GM18520 (cell line): ENCODE data around the gene POU6F1.
"Not testable (repeated sequence)": the region's sequence is repeated elsewhere in the genome, so short reads cannot be mapped to it uniquely, and the experiment has no call there.

Source experiments
- ATAC-seq: cut with Tn5 transposase; IDR thresholded peaks from one replicate; pipeline ENCODE4 v1.9.1; 2021; ENCODE audit not compliant: unreplicated experiment

The POU6F1 gene

GRCh38 chr12:51229116-51229809 lies 11.4 kb upstream of the POU6F1 start:
- ATAC-seq = no peak

DNA sequence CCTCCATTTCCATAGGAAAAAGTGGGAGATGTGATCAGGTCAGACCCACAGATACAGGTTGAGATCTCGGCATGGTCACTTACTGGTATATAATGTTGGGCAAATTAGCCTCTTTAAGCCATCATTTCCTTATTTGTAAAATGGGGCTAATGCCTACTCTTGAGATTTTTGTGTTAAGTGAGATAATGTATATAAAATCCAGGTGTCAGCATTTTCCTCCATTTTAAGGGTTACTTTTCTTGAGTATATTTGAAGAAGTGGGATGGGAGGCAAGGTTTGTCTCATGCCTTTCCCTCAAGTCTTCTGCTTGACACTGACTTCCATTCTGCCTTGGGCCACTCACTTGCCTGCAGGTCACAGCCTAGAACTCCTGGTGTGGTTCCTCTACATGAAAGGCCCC lies 10.1 kb upstream of the POU6F1 start:
- ATAC-seq = no peak

DNA sequence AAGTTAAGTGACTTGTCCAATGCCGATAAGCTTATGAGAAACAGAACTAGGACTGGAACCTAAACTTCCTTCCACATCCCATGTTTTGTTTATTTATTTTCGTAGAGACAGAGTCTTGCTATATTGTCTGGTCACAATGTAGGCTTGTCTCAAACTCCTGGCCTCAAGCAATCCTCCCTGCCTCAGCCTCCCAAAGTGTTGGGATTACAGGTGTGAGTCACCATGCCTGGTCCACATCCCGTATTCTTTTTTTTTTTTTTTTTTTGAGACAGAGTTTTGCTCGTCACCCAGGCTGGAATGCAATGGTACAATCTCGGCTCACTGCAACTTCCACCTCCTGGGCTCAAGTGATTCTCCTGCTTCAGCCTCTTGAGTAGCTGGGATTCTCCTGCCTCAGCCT lies 9.2 kb upstream of the POU6F1 start:
- not testable (repeated sequence) for ATAC-seq

DNA sequence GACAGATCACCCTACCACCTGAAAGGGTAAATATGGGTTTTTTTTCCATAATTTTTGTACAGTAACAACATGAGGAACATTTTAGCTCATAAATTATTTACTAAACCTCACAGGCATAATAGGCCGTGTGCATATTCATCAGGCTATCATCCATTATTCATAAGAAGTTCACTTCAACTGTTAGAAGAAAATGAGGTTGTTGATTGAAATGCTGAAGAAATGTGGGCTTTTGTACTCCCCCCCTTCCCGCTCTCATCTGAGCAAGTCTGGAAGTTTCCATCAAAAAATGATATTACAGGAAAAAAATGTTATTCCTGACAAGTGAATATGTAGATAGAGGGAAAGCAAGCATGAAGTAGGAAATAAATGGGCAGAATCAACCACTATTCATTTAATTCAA lies 7.9 kb upstream of the POU6F1 start:
- no peak for ATAC-seq

DNA sequence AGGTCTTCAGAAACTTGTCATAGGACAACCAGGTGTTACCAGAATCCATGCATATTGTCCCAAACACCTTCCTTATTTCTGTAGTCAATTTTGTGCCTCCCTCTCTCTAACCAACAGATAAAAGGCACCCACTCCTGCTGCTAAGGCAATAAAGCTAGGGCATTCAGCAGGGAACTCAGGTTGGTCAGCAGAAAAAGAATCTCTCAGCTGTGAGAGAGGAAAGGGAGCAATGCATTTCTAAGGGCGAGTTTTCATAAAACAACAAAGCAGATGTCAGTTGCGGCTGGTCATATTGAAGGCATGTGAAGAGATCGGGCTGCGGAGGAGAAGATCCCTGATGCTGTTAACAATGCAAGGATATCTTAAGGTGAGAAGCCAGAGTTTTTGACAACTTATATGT lies 7.4 kb upstream of the POU6F1 start:
- no peak for ATAC-seq

DNA sequence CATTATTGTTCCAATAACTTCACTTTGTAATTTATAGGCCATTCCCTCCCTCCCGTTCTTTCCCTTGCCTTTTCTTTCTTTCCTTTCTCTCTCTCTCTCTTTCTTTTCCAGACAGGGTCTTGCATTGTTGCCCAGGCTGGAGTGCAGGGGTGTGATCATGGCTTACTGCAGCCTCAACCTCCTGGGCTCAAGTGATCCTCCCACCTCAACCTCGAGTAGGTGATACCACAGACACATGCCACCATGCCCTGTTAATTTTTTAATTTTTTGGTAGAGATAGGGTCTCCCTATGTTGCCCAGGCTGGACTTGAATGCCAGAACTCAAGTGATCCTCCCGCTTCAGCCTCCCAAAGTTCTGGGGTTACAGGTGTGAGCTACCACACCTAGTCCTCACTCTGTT lies 6.8 kb upstream of the POU6F1 start:
- ATAC-seq = no peak

- no peak for ATAC-seq
These were observed 4.6 kb upstream of the POU6F1 start for GRCh38 chr12:51222461-51222860.

DNA sequence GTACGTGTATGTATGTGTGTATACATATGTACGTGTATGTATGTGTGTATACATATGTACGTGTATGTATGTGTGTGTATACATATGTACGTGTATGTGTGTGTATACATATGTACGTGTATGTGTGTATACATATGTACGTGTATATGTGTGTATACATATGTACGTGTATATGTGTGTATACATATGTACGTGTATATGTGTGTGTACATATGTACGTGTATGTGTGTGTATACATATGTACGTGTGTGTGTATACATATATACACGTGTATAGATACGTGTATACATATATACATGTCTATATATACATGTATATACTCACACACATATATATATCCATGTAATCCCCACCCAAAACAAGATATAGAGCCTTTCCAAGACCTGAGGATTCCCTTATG lies 2.0 kb upstream of the POU6F1 start:
- not testable (repeated sequence) for ATAC-seq

DNA sequence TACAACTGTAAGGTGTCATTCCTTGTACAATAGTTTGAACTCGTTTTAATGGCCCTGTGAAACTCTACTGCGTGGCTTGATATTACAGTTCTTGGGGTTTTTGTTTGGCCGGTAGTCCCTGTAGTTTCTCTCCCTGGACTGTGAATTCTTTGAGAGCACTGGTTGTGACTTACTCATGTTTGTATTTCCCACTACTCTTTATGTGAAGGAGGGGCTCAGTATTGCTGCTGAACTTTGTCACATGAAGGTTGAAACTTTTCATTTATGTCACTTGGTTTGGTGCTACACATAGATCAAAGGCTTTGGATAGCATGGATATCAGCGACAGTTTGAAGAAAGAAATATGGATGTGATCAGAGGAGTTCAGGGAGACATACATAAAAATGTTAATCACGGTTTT lies 1.5 kb upstream of the POU6F1 start:
- ATAC-seq = no peak

DNA sequence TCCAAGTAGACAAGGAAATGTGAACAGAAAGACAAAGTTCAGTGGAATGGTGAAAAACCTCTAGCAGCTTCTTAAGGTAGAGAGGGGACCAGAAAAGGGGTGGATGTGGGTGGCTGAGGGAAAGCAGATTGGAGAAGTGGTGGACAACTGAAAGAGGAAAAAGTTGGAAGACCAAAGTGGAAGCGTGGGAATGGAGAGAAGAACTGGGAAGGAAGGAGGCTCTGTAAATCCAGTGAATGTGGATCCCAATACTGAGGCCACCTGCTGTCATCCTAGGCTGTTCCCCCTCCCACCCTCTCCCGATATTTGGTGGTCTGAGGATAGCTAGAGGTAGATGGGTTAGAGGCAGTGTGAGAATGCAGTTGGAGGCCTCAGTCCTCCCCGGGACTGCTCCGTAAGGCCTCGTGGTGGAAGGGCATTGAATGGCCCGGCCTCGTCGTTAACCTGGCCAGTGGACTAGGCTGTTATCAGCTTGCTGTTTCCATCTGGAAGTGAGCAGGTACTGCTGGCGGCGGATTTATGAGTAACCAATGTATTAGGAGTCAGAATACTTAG lies 822 bp upstream of the POU6F1 start:
- ATAC-seq = no peak

GRCh38 chr12:51217133-51217967 lies 512 bp downstream of the POU6F1 start:
- peak; percentile 20 for ATAC-seq

DNA sequence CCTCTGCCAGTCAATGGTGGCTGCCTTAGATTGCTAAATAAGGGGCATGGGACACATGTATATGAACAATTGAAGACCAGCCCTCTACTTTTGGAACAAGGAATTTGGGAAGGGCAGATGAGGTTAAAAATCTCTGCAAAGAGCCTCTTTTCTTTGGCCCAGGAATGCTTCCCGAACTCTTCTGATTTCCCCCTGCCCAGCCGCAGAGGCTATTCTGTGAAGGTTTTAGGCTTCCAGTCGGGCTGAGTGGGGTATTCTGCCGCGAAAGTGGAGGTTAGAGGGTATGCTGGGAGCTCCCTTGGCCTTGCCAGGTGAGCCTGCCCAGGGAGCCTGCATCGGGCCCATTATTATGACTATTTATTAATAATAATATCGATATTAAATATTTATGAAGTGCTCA lies 1.2 kb downstream of the POU6F1 start:
- ATAC-seq = no peak

DNA sequence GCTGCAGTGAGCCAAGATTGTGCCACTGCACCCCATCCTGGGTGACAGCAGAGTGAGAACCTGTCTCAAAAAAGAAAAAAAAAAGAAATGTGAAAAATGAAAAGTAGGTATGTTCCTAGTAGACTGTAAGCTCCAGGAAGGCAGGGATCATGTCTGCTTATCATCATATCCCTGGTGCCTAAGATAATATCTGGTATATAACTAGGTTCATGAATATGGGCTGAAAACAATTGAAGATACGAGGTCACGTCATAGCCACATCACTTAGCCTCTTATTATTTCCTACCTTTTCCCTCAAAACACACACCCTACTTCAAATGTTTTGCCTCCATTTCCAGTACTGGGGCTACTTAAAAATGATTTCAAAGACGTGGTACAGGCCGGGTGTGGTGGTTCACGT lies 3.0 kb downstream of the POU6F1 start:
- ATAC-seq = no peak

- no peak for ATAC-seq
These were observed 7.0 kb downstream of the POU6F1 start for GRCh38 chr12:51210690-51211395.

- ATAC-seq = no peak
These were observed 8.6 kb downstream of the POU6F1 start for GRCh38 chr12:51209259-51209658.

DNA sequence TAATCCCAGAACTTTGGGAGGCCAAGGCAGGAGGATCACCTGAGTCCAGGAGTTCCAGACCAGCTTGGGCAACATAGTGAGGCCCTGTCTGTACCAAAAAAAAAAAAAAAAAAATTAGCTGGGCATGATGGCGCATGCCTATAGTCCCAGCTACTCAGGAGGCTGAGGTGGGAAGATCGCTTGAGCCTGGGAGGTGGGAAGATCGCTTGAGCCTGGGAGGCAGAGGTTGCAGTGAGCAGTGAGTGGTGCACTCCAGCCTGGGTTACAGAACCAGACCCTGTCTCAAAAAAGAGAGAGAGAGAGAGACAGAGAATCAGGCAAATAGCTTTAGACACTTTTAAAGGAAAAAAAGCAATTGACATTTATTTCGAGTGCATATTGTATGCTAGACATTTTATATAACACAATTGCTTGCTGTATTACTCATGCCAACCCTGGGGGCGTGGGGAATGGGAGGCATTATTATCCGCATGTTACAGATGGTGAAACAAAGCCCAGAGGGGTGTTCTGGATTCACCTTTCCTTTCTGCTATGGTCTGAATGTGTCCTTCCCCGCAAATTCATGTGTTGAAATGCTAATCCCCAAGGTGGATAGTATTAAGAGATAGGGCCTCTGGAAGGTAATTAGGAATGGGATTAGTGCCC lies 9.7 kb downstream of the POU6F1 start:
- ATAC-seq = no peak

- ATAC-seq = no peak
These were observed 12.5 kb downstream of the POU6F1 start for GRCh38 chr12:51205350-51205749.

- ATAC-seq = no peak
These were observed 15.1 kb downstream of the POU6F1 start for GRCh38 chr12:51202718-51203117.

GRCh38 chr12:51200806-51201205 lies 17.1 kb downstream of the POU6F1 start:
- no peak for ATAC-seq

GRCh38 chr12:51200156-51200555 lies 17.7 kb downstream of the POU6F1 start:
- ATAC-seq = no peak

GRCh38 chr12:51199366-51199945 lies 18.4 kb downstream of the POU6F1 start:
- ATAC-seq = no peak
